GM19372 (cell line): ENCODE data around the gene SYT17.
A peak's percentile ranks its signal among the peaks of the same experiment; 100 is the strongest.
"Not testable (repeated sequence)": the region's sequence is repeated elsewhere in the genome, so short reads cannot be mapped to it uniquely, and the experiment has no call there.

Experiments
- ATAC-seq: cut with Tn5 transposase; IDR thresholded peaks from one replicate; pipeline ENCODE4 v1.9.1; 2021; ENCODE audit warnings: mild to moderate bottlenecking, low read depth, moderate library complexity; ENCODE audit not compliant: unreplicated experiment

The SYT17 gene

DNA sequence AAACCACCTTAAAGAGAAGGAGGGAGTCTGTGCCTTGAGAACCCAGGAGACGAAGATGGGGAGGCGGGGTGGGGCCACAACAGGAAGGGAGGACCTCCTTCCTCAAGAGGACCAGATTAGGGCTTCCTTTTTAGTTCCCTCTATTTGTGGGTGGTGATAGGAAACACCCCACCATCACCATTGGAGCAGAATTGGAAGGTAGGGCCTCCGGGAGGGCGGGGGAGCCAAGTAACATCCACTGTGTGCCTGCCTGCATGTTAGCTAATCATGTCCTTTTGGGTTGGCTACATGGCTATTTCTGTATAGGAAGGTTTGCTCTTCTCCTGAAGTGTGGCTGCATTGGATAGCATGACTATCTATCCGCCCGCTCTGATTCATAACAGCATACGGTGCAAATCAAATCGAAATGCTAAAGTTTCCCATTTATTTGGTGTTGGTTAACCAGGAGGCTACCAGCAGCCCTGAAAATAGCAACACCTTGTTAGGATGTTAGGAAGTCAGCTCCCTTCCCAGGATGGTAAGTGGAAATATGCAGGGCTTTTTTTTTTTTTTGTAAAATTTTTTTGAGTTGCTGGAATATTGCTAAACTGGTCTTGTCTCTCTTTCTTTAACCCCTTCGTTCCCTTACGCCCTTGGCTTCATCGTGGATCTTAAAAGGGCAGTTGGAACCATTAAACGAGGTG is 4.2 kb downstream of the SYT17 start:
- no peak for ATAC-seq

- no peak for ATAC-seq
These were observed 5.0 kb downstream of the SYT17 start for GRCh38 chr16:19173059-19173458.

DNA sequence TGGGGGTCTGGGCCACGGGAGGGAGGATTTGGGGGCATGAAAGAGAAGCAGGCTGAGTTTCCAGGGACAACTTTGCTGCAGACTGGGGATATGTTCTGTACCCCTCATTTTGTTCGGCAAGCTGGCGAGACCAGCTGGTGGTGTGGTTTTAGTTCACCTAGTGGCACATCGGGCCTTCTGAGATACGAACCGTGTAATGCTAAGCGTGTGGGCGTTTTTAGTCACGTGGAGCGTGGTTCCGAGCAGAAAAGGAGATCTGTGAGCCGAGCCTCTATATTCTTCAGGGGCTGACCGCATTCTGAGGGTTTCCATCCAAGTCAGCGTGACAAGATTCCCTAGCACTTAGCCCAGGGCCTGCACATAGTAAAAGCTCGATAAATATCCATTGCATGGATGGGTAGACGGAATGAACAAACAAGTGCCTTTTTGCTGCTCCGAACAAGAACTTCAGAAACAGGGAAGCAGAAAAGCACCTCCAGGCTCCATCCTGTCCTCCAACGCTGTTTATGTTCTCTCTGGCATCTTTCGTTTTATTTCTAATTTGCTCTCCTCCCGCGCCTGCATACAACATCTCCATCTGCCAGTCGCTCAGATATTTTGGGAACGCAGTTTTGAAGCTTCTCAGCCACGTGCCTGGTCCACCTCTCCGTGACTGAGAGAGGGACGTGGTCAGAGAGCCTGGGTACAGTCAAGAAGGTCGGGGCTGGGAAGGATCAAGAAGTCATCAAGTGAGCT is 5.8 kb downstream of the SYT17 start:
- ATAC-seq: no peak

- ATAC-seq: no peak
These were observed 6.4 kb downstream of the SYT17 start for GRCh38 chr16:19174478-19174877.

DNA sequence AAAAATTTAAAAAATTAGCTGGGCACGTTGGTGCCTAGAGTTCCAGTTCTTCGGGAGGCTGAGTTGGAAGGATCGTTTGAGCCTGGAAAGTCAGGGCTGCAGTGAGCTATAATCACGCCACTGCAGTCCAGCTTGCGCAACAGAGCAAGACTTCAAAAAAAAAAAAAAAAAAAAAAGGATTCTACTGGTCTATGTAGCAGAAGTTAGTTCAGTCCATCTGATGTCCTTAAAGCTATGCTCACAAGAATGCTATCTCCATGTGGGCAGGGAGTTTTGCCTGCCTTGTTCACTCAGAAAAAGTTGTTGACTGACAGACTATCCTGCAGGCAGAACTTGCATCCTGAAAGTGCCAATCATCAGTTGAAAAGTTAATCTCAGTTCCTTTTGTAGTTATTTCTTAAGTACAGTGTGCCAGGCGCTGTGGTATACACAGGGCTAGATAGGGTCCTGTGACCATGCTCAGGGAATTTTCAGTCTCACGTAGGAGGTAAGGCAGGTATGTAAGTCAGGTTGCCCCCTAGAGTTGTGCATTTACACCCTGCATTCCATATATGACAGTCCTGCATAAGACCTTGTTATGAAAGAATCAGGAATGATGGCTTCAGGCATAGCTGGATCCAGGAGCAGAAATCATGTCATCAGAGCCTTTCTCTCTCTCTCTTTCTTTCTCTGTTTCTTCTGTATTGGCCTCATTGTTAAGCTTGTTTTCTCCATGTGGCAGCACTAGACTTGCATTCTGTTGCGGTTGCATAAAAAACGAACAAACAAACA is 7.6 kb downstream of the SYT17 start:
- ATAC-seq: no peak

- no peak for ATAC-seq
These were observed 9.2 kb downstream of the SYT17 start for GRCh38 chr16:19177111-19177739.

DNA sequence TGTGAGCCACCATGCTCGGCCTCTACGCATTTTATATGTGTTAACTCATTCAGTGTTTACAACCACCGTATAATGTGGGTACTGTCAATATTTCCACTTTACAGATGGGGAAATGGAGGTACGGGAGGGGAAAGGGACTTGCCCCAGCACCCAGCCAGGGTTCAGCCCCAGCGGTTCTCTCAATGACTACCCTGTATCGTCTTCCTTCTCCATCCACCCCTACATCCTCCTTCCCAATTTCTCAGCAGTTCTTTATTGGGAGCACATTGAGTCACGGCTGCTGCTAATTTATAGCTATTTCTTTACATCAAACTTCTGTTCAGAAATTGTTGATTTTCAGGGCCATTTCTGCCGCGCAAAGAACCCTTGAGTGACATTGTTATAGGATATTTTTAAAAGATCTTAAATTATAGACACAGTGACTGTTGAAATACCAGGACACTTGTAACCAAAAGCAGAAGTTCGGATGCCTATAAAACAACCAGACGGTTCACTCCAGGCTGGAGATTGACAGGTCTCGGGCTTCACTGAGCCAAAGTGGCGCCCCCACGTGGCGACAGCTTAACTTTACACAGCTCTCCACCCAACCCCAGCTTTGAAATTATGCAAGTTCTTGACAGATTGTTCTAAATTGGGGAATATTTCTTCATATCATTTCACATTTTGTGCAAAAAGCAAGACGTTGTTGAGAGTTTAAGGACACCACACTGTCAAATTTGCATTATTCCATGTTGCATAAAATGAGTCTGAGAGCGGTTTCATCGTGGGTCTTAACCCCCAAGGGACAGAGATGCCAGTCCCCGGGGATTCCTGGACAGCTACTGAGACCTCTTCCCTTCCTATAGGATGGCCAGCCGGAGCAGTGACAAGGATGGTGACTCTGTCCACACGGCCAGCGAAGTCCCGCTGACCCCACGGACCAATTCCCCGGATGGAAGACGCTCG is 11.8 kb downstream of the SYT17 start:
- no peak for ATAC-seq

DNA sequence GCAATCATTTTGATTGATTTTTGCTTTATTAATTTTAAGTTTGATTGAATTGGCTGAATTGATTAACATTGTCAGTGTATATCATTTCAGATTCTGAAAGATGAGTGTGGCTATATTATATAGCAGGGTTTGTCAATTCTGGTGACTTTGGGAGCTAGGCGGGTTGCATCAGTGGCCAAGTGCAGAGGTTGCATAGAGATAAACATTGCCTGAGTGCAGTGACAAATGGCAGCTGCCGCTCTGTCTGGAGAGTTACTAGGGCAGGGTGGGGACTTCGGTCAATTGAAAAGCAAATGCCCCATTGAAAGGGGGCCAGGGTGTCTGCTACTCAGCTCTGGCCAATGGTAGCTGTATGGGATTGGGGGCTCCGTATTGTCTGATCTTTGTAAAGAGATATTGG is 12.7 kb downstream of the SYT17 start:
- ATAC-seq: no peak

- ATAC-seq: no peak
These were observed 14.4 kb downstream of the SYT17 start for GRCh38 chr16:19182481-19182880.

DNA sequence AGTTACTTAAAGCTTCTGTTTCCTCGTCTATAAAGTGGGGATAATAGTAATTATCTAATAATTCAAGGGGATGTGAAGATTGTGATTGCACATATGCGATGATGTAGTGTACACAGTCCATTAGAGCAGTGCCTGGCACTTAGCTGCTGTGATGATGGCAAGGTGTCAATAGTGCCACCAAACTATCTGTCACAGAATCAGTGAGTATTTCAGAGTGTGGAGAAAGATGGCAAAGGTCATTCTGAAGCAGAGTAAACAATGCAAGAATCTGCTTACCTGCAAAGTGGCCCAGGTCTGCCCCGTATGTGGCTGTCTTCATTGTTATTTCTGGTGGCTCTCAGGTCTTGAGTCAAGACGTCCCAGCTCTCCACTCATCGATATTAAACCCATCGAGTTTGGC is 15.1 kb downstream of the SYT17 start:
- ATAC-seq: no peak

DNA sequence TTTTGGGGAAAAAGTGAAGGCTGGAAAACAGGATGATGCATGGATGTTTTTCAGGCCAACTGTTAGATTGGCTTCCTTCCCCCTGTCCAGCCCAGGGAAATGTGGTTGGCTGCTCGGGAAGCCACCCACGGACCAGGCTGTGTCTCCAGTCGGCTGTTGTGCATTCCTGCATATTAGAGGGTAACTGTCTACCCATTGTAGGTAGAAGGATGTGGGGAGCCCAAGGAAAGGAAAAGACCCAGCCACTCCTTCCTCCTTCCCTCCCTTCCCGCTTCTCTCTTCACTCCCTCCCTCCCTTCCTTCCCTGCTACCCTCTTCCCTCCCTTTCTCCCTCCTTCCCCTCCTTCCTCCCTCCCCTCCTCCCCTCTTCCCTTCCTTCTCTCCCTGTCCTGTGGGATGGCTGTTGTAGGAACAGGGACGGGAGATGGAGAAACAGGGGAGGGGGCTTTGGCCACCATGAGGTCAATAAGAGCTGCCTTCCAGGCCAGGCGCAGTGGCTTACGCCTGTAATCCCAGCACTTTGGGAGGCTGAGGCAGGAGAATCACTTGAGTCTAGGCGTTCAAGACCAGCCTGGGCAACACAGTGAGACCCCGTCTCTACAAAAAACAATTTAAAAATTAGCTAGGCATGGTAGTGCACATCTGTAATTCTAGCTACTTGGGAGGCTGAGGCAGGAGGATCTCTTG is 16.9 kb downstream of the SYT17 start:
- ATAC-seq: no peak

DNA sequence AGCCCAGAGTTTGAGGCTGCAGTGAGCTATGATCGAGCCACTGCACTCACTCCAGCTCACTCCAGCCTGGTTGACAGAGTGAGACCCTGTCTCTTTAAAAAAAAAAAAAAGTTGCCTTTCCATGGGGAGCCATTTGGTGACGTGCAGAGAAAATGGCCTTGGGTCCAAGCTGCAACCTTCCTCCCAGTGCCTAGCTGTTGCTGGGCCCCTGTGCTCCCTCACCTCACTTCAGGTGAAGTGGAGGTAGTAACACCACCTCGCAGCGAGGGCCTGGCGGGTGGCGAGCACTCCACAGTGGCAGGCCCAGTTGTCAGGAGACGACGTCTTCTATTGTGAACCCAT is 17.4 kb downstream of the SYT17 start:
- no peak for ATAC-seq

- no peak for ATAC-seq
These were observed 18.4 kb downstream of the SYT17 start for GRCh38 chr16:19186408-19186807.

DNA sequence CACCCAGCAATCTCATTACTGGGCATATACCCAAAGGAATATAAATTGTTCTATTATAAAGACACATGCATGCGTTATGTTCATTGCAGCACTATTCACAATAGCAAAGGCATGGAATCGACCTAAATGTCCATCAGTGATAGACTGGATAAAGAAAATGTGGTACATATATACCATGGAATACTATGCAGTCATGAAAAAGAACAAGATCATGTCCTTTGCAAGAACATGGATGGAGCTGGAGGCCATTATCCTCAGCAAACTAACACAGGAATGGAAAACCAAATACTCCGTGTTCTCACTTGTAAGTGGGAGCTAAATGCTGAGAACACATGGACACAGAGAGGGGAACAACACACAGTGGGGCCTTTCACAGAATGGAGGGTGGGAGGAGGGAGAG is 19.9 kb downstream of the SYT17 start:
- ATAC-seq: not testable (repeated sequence)

GRCh38 chr16:19188406-19188805 is 20.4 kb downstream of the SYT17 start:
- no peak for ATAC-seq

DNA sequence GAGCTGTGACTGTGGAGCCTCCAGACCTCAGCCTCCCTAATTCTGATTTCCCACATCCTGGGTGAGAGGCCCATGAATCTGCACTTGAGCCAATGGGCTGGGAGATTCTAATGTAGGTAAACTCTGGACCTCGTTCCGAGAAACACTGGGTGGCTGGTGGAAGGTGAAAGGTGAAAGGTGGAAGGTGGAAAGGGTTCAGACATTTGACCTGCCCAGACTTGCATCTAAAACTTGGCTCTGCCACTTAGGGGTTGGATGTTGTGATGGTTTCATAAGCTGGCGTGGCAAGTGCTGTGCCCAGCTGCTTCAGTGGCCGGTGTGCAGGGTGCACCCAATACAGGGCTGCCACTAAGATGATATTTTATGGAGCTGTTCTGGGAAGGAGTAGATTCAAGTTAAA is 24.8 kb downstream of the SYT17 start:
- ATAC-seq: no peak

DNA sequence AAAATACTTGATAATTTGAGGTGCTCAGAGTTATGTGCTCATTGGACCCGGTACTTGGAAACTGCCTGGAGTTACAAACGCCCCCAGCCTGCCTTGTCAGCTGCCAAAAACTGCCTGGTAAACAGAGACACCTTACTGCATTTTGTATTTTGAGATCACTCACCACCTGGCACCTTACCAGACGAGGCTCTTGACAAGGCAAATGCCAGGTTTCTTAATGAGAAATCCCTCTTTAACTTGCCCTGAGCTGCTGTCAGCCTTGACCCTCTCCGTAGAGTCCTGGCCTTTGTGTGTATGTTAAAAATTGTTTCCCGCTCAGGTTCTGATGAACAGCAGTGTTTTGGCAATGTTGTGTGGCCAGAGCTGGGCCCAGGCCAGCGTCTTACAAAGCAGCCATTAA is 28.8 kb downstream of the SYT17 start:
- no peak for ATAC-seq

DNA sequence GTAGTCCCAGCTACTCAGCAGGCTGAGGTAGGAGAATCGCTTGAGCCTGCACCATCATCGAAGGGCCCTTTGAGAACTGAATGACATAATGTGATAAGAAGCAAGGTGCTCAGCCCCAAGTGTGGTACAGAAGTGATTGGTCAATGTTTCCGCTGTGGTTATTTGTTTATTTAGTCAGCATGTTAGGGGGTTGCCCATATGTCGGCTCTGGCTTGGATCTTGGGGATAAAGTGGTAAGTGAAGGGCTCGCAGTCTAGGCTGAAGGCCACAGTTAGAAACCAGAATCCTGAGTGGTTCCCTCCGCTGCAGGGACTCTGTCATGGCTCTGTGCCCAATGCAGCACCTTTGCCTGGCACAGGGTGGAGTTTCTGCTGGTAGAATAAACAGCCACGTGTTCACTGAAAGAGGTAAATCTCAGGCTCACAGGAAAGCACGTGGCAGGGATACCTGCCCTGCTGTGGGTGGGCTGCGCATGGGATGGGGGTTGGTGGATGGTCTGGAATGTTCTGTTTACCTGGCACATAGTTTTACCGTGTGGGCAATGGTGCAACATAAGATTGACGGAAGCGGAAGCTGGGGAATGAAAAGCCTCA is 35.4 kb downstream of the SYT17 start:
- ATAC-seq: no peak

DNA sequence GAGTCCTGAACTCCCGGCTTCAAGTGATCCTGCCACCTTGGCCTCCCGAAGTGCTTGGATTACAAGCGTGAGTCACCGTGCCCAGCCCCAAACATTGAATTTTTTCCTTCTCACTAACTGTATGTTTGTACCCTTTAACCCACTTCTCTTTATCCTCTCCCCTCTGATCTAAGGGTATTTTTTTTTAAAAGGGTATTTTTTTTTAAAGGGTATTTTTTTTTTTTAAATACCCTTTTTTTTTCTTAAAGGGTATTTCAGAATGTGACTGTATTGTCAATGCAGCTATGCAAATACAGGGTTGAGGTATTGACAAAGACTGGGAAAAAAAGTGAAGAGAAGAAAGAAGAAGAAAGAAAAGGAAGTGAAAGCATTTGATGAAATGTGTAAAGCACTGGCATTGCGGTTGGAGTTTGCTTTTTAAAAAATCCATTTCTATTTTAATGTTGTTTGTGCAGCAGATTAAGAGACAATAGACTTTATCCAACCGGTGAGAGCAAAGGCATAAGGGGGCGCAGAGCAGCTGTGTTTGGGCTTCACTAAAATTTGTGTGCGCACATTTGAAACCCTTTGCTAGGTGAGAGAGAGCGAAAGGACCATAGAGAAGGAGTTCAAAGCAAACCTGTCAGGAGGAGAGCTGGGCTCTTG is 42.4 kb downstream of the SYT17 start:
- peak; percentile 69 for ATAC-seq
